Measurements from ENCODE around the gene RFPL3. TPM values are rescaled to one million over a fixed set of nuclear protein-coding genes. Genes with fewer than 3 reads are reported as not detected.
A peak's percentile ranks its signal among the peaks of the same experiment; 100 is the strongest.
"Not testable (repeated sequence)": the region's sequence is repeated elsewhere in the genome, so short reads cannot be mapped to it uniquely, and the experiment has no call there.

The RFPL3 gene
- total RNA-seq, 2 donors from 2014 or later: 1.7 TPM; not detected in 1

DNA sequence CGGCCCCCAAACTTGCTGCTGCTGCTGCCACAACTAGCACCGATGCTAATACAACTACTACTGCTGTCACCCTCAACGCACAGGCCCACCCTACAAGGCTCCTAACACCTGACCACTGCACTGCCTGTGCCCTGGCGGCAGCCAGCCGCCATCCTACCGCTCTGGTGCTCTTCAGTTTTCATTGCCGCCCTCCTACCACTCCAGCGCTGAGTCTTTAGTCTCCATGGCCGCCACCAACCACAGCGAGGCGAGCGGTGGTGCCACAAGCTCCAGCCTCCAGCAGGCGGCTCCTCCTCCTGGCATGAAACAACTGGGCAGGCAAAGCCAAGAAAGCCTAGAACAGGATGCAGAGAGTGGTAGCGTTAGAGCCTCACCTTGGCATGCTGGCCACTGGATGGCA is 5.0 kb upstream of the RFPL3 start:
- no peak overlapping the region for H3K27ac ChIP-seq
- DNase-seq (ENCODE audit: low spot score): no peak
- TF ChIP-seq POLR2A (IDR thresholded peaks at IDR 0.05) (no peak), POLR2AphosphoS5 (IDR thresholded peaks at IDR 0.05) (no peak)
- TF ChIP-seq, protein P1, sequence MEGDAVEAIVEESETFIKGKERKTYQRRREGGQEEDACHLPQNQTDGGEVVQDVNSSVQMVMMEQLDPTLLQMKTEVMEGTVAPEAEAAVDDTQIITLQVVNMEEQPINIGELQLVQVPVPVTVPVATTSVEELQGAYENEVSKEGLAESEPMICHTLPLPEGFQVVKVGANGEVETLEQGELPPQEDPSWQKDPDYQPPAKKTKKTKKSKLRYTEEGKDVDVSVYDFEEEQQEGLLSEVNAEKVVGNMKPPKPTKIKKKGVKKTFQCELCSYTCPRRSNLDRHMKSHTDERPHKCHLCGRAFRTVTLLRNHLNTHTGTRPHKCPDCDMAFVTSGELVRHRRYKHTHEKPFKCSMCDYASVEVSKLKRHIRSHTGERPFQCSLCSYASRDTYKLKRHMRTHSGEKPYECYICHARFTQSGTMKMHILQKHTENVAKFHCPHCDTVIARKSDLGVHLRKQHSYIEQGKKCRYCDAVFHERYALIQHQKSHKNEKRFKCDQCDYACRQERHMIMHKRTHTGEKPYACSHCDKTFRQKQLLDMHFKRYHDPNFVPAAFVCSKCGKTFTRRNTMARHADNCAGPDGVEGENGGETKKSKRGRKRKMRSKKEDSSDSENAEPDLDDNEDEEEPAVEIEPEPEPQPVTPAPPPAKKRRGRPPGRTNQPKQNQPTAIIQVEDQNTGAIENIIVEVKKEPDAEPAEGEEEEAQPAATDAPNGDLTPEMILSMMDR (IDR thresholded peaks at IDR 0.05): no peak
- intact Hi-C loops (cut with DNase I): no loop called here
- H3K27me3 ChIP-seq (replicated peaks; ENCODE audit: insufficient read depth): no peaks in the 10 kb centered on the region
- H3K9me3 ChIP-seq: no peaks in the 10 kb centered on the region
- H3K4me3 ChIP-seq: no peak overlapping the region
- WGBS: 90% methylated on average over 14 of the region's 14 CpGs
- H3K4me1 ChIP-seq (replicated peaks): no peaks in the 10 kb centered on the region
- H3K36me3 ChIP-seq: no peaks in the 10 kb centered on the region

DNA sequence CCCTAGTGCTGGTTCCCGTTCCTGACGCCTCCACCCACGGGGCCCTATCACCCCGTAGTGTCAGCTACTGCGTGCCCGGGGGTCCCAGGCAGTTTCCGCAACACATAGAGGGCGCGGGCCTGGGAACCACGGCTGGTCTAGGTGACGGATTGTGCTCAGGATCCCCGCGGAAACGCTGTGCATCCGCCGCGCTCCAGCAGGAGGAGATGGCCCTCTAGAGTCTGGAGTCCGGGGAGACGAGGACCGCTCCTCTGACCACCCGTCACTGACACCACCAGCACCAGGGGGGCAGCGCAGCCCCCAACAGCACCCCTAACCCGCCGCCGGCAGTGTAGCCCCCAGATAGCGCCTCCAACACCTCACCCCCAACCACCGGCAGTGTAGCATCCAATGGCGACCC is 4.4 kb upstream of the RFPL3 start:
- TF ChIP-seq, protein P1 (IDR thresholded peaks at IDR 0.05): no peak
- TF ChIP-seq POLR2A (IDR thresholded peaks at IDR 0.05) (no peak), POLR2AphosphoS5 (IDR thresholded peaks at IDR 0.05) (no peak)
- Histone ChIP-seq H3K27me3 (replicated peaks; ENCODE audit: insufficient read depth) (no peaks in the 10 kb centered on the region), H3K9me3 (no peaks in the 10 kb centered on the region), H3K27ac (no peak overlapping the region), H3K4me3 (no peak overlapping the region), H3K36me3 (no peaks in the 10 kb centered on the region), H3K4me1 (replicated peaks) (no peaks in the 10 kb centered on the region)
- DNase-seq (ENCODE audit: low spot score): no peak
- 95% methylated on average over 27 of the region's 28 CpGs for WGBS
- intact Hi-C loops (cut with DNase I): no loop called here

DNA sequence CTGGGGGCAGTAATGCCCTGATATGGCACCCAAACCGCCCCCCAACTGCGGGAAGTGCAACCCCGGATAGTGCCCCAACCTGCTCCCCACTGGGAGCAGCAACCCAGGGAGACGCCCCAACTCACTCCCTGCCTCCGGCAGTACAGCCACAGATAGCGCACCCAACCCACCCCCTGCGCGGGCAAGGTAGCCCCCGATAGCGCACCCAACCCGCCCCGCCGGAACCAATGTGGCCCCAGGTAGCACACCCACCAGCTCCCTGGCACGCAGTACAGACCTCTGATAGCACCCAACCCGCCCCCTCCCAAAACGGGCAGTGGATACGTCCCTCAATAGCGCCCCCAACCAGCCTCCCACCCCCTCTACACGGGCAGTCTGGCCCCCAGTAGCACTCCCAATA is 3.8 kb upstream of the RFPL3 start:
- Histone ChIP-seq H3K4me1 (replicated peaks) (no peaks in the 10 kb centered on the region), H3K27me3 (replicated peaks; ENCODE audit: insufficient read depth) (no peaks in the 10 kb centered on the region), H3K4me3 (no peak overlapping the region), H3K36me3 (no peaks in the 10 kb centered on the region), H3K9me3 (no peaks in the 10 kb centered on the region), H3K27ac (no peak overlapping the region)
- intact Hi-C loops (cut with DNase I): no loop called here
- no peak for DNase-seq (ENCODE audit: low spot score)
- no peak for TF ChIP-seq POLR2A (IDR thresholded peaks at IDR 0.05)
- no peak for TF ChIP-seq POLR2AphosphoS5 (IDR thresholded peaks at IDR 0.05)
- TF ChIP-seq, protein P1 (IDR thresholded peaks at IDR 0.05): no peak
- WGBS: 94% methylated on average over 19 of the region's 19 CpGs

DNA sequence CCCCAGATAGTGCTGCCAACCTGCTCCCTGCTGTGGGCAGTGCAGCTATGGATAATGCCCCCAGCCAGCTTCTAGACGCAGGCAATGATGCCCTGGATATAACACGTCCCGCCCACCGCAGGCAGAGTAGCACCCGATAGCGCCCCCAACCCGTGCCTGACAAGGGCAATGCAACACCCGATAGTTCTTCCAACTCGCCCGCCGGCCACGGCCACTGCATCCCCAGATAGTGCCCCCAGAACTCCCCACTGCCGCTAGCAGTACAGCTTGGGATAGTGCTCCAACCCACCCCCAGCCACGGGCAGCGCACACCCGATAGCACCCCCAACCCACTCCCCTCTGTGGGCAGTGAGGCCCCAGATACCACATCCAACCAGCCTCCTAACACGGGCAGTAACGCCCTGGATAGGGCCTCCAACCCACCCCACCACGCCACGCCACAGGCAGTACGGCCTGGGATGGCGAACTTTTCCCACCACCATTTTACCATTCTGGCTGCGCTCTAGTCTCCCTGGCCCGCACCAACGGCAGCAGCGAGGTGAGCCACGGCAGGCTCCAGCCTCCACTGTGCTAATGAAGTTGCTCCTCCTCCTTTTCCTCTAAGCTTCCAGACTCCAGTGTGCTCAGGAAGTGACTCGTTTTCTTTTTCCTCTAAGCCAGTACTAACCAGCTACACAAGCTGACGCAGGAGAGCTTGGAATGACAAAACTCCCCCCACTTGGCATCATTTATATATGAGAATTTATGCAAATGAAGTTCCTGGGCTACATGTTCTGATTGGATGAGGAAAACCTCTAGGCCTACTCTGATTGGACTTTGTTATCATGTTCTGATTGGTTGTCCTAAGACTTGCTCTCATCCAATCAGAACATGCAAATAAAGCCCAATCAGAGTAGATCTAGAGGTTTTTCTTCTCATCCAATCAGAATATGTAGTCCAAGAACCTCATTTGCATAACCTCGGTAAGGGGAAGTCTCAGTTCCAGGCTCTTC is 3.0 kb upstream of the RFPL3 start:
- Histone ChIP-seq H3K27ac (no peak overlapping the region), H3K27me3 (replicated peaks; ENCODE audit: insufficient read depth) (no peaks in the 10 kb centered on the region), H3K4me3 (peak overlapping the region in 1 of 2 donors; percentile 2), H3K36me3 (no peaks in the 10 kb centered on the region), H3K4me1 (replicated peaks) (no peaks in the 10 kb centered on the region), H3K9me3 (no peaks in the 10 kb centered on the region)
- intact Hi-C loops (cut with DNase I): no loop called here
- 90% methylated on average over 30 of the region's 30 CpGs for WGBS
- no peak for DNase-seq (ENCODE audit: low spot score)
- TF ChIP-seq POLR2AphosphoS5 (IDR thresholded peaks at IDR 0.05) (peak; percentile 33), POLR2A (IDR thresholded peaks at IDR 0.05) (no peak)
- TF ChIP-seq, protein P1 (IDR thresholded peaks at IDR 0.05): no peak

DNA sequence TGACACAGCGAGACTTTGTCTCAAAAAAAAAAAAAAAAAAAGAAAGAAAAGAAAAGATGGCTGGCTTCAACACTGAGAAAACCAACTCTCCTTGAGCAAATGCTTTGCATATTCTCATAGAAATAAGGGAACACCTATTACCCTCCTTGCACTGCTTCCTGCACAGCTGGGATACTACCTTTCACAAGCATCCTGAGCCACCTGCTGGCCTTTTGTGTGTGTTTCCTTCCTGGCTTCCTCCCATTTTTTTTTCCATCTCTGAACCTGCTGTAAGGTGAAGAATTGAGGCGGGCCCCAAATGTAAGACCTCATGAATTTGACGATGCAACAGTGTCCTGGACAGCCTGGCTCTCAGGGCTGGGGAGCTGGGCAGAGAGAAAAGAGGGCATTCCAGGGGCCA is 1.9 kb upstream of the RFPL3 start:
- Histone ChIP-seq H3K27me3 (replicated peaks; ENCODE audit: insufficient read depth) (no peaks in the 10 kb centered on the region), H3K27ac (no peak overlapping the region), H3K4me1 (replicated peaks) (no peaks in the 10 kb centered on the region), H3K9me3 (no peaks in the 10 kb centered on the region), H3K4me3 (no peak overlapping the region), H3K36me3 (no peaks in the 10 kb centered on the region)
- 64% methylated on average over 3 of the region's 3 CpGs for WGBS
- no peak for DNase-seq (ENCODE audit: low spot score)
- TF ChIP-seq POLR2AphosphoS5 (IDR thresholded peaks at IDR 0.05) (no peak), POLR2A (IDR thresholded peaks at IDR 0.05) (no peak)
- TF ChIP-seq, protein P1 (IDR thresholded peaks at IDR 0.05): no peak
- intact Hi-C loops (cut with DNase I): no loop called here

DNA sequence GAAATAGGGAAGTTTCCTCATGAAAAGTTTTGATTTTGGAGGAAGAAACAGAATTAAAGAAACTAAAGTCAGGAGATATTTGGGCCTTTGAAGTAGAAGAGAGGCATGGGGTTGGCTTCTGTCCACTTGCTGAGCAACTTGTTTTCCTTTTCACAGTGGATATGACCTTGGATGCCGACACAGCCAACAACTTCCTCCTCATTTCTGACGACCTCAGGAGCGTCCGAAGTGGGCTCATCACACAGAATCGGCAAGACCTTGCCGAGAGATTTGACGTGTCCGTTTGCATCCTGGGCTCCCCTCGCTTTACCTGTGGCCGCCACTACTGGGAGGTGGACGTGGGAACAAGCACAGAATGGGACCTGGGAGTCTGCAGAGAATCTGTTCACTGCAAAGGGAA is 2.4 kb downstream of the RFPL3 start:
- H3K4me1 ChIP-seq (replicated peaks); H3K27me3 ChIP-seq (replicated peaks; ENCODE audit: insufficient read depth); intact Hi-C loops (cut with DNase I); H3K9me3 ChIP-seq; H3K4me3 ChIP-seq; H3K36me3 ChIP-seq; DNase-seq (ENCODE audit: low spot score); H3K27ac ChIP-seq: not testable (repeated sequence)
- WGBS: 86% methylated on average over 11 of the region's 11 CpGs
